Fibroblast of lung (primary cell): ENCODE measurements around the gene AP4B1.
"Not testable (repeated sequence)": the region's sequence is repeated elsewhere in the genome, so short reads cannot be mapped to it uniquely, and the experiment has no call there.

ENCODE experiments used
- CTCF ChIP-seq, 2 donors: IDR thresholded peaks in 1 of 2; conservative IDR thresholded peaks in 1 of 2; 1 replicate in 1 of 2; 2 replicates in 1 of 2; pipeline ENCODE4 v1.5.1; 2011 to 2012; ENCODE audit warnings: low read length in 2 of 2, control low read depth in 1 of 2, inconsistent platforms in 1 of 2, low read depth in 1 of 2, mild to moderate bottlenecking in 1 of 2
- EZH2 ChIP-seq: IDR thresholded peaks from 2 replicates; pipeline ENCODE4 v1.5.1; 2012; ENCODE audit warnings: low read length, control low read depth, mild to moderate bottlenecking; ENCODE audit errors: missing control alignments

DNA sequence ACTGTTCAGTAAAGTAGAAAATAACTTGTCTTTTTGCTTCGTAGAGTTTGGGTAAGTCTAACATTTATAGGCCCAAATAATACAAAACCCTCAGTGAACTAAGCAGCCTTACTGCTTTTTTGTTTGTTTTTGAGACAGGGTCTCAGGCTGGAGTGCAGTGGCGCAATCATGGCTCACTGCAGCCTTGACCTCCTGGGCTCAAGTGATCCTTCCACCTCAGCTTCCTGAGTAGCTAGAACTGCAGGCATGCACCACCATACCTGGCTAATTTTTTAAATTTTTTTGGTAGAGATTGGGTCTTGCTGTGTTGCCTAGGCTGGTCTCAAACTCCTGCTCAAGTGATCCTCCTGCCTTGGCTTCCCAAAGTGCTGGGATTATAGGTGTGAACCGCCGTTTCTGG, 43.6 kb upstream of the AP4B1 start:
- TF ChIP-seq CTCF (conservative IDR thresholded peaks at IDR 0.05 in 1 of 2, IDR thresholded peaks at IDR 0.05 in 1 of 2; ENCODE audit: low read depth in 1 of 2, low read length in 2 of 2); EZH2: not testable (repeated sequence)
